Measurements from ENCODE around the gene ATG14. TPM values are rescaled to one million over a fixed set of nuclear protein-coding genes. Genes with fewer than 3 reads are reported as not detected.

The ATG14 gene
- total and polyA plus RNA-seq, 2 of the 13 experiments (the other 11 are each of a cell fraction or from before 2014, with no cell fraction given): 7.2 to 9.1 TPM

GRCh38 chr14:55373784-55374705, 37.6 kb downstream of the ATG14 start:
- Histone ChIP-seq H3K4me2 (ENCODE audit: low read depth, low read length) (no peak overlapping the region), H3K9ac (ENCODE audit: insufficient read depth, low read depth, low read length) (no peak overlapping the region), H3K4me3 (replicated peaks in 1 of 3; ENCODE audit: insufficient read depth in 1 of 3, low read depth in 2 of 3, low read length in 3 of 3) (no peak overlapping the region), H4K20me1 (ENCODE audit: insufficient read depth, low read length) (no peaks in the 10 kb centered on the region), H3K27ac (ENCODE audit: extremely low read length, insufficient read depth, low read length) (no peak overlapping the region), H2AFZ (ENCODE audit: low read length) (no peak overlapping the region), H3K4me1 (ENCODE audit: insufficient read depth, low read length) (no peaks in the 10 kb centered on the region), H3K79me2 (ENCODE audit: insufficient read depth, low read length) (no peaks in the 10 kb centered on the region), H3K36me3 (replicated peaks in 1 of 2; ENCODE audit: control insufficient read depth in 1 of 2, insufficient read depth in 2 of 2, low read length in 2 of 2) (peaks cover 3 to 28% of the 10 kb centered on the region in 2 experiments), H3K27me3 (ENCODE audit: control insufficient read depth in 1 of 2, insufficient read depth in 2 of 2, low read length in 2 of 2) (no peaks in the 10 kb centered on the region), H3K9me3 (ENCODE audit: low read length) (no peaks in the 10 kb centered on the region)
- CTCF ChIA-PET (ENCODE audit: low intra/inter-chr PET ratio, low total read pairs): no interaction called here
- in situ Hi-C loops (cut with HindIII; ENCODE audit: extremely low pct_ligation_motif_present, low pct_unique_long_range_greater_than_20kb): no loop called here
- FAIRE-seq: no peak
- 76% methylated on average over 5 of the region's 5 CpGs for WGBS (ENCODE audit: low lambda C conversion rate)
- TF ChIP-seq ATF4 (CRISPR knock-in tag; IDR thresholded peaks at IDR 0.05) (no peak), KMT2A (CRISPR knock-in tag; IDR thresholded peaks at IDR 0.05) (no peak), ZBTB10 (CRISPR knock-in tag; IDR thresholded peaks at IDR 0.05; ENCODE audit: borderline replicate concordance) (no peak), SRSF4 (IDR thresholded peaks at IDR 0.05; ENCODE audit: low read depth, low read length, poor library complexity, severe bottlenecking) (no peak), ZNF639 (CRISPR knock-in tag; conservative IDR thresholded peaks at IDR 0.05) (no peak)
- no TSS peak for BruUV-seq (replicated peaks)
- ATAC-seq: no peak
- POLR2A ChIA-PET: no interaction called here
- DNase-seq (ENCODE audit: low spot score): no peak
- intact Hi-C loops (cut with micrococcal nuclease; ENCODE audit: unreplicated experiment): no loop called here

All from HepG2 (cell line).